PC-3 (cell line): ENCODE measurements around the gene PTPRN2. TPM values are rescaled to one million over a fixed set of nuclear protein-coding genes. Genes with fewer than 3 reads are reported as not detected.

Experiments used
- ATAC-seq: fragments of 200-7000 bp; cut with Tn5 transposase; 2 replicates; pipeline ENCODE4 v1.9.1; 2020; ENCODE audit warnings: mild to moderate bottlenecking, moderate library complexity
- BruUV-seq: library from RNA; stranded (reverse); fragments of 400-500 nt; replicated peaks from 2 replicates; lab custom pipeline; 2021; lab: Mats Ljungman, UMichigan
- CTCF ChIA-PET: fragments of 300-600 bp; sonication (Branson Sonifier 250); formaldehyde crosslinking; loops from one replicate; lab custom pipeline; 2022; ENCODE audit warnings: antibody characterized with exemption; lab: Charles Lee
- POLR2A ChIA-PET: fragments of 300-600 bp; sonication (Branson Sonifier 250); formaldehyde crosslinking; loops from one replicate; lab custom pipeline; 2022; ENCODE audit warnings: antibody characterized with exemption; ENCODE audit not compliant: unreplicated experiment; lab: Charles Lee
- DNase-seq: peaks from one replicate; pipeline ENCODE4 v3.0.0-alpha.2; 2015
- H2AFZ ChIP-seq: fragments of 300-600 bp; sonication (generic); 2 replicates; pipeline ENCODE4 v1.6.0; 2016; ENCODE audit warnings: antibody characterized with exemption, low read length
- H3F3A ChIP-seq: fragments of 300-600 bp; sonication (generic); one replicate; pipeline ENCODE4 v1.6.0; 2017; ENCODE audit warnings: antibody characterized with exemption, low read length, control low read depth, mild to moderate bottlenecking; ENCODE audit not compliant: unreplicated experiment
- H3K27ac ChIP-seq: fragments of 300-600 bp; sonication (generic); 2 replicates; pipeline ENCODE4 v1.5.1; 2016; ENCODE audit warnings: mild to moderate bottlenecking, low read length
- H3K27me3 ChIP-seq: fragments of 300-600 bp; sonication (generic); 2 replicates; pipeline ENCODE4 v1.6.1; 2016; ENCODE audit warnings: low read length, mixed read lengths
- H3K36me3 ChIP-seq: fragments of 300-600 bp; sonication (generic); 2 replicates; pipeline ENCODE4 v1.6.1; 2016; ENCODE audit warnings: low read depth, mixed run types, low read length, mixed read lengths
- H3K4me1 ChIP-seq: fragments of 300-600 bp; sonication (generic); 2 replicates; pipeline ENCODE4 v1.5.1; 2016; ENCODE audit warnings: low read length; ENCODE audit not compliant: insufficient read depth
- H3K4me2 ChIP-seq: fragments of 300-600 bp; sonication (generic); 2 replicates; pipeline ENCODE4 v1.6.0; 2016; ENCODE audit warnings: low read length
- H3K4me3 ChIP-seq: fragments of 300-600 bp; sonication (generic); 2 replicates; pipeline ENCODE4 v1.5.1; 2016; ENCODE audit warnings: mild to moderate bottlenecking, low read length, mixed read lengths
- H3K79me2 ChIP-seq: fragments of 300-600 bp; sonication (generic); 2 replicates; pipeline ENCODE4 v1.6.1; 2017; ENCODE audit warnings: low read length, mixed read lengths
- H3K9ac ChIP-seq: fragments of 300-600 bp; sonication (generic); 2 replicates; pipeline ENCODE4 v1.6.0; 2016; ENCODE audit warnings: mild to moderate bottlenecking, low read length
- H3K9me2 ChIP-seq: fragments of 300-600 bp; sonication (generic); replicated peaks from 2 replicates; pipeline ENCODE4 v1.6.1; 2016; ENCODE audit warnings: mixed run types, low read length, mixed read lengths
- H3K9me3 ChIP-seq: fragments of 300-600 bp; sonication (generic); 2 replicates; pipeline ENCODE4 v1.6.1; 2016; ENCODE audit warnings: low read length, mixed read lengths
- H4K20me1 ChIP-seq: fragments of 300-600 bp; sonication (generic); 2 replicates; pipeline ENCODE4 v1.6.1; 2016; ENCODE audit warnings: low read length, mixed read lengths
- EZH2 ChIP-seq: fragments of 300-600 bp; sonication (generic); IDR thresholded peaks from one replicate; pipeline ENCODE4 v1.6.1; 2017; ENCODE audit warnings: antibody characterized with exemption, mild to moderate bottlenecking, low read length; ENCODE audit not compliant: unreplicated experiment
- EZH2phosphoT487 ChIP-seq: fragments of 300-600 bp; sonication (generic); IDR thresholded peaks from 2 replicates; pipeline ENCODE4 v1.6.1; 2018; ENCODE audit warnings: mild to moderate bottlenecking, antibody characterized with exemption, low read length, borderline replicate concordance
- intact Hi-C: fragments of 100-400 bp; cut with micrococcal nuclease; formaldehyde crosslinking; loops from 2 replicates; pipeline ENCODE4 v1.9.0; 2023
- total RNA-seq: library from RNA; depleted of rRNA; stranded (reverse); fragments of >200 nt; gene quantifications from 2 replicates; pipeline ENCODE4 v1.2.3, GENCODE V29; 2014
- TF ChIP-seq, protein P1 (sequence below): fragments of 300-600 bp; sonication (generic); conservative IDR thresholded peaks from 2 replicates; pipeline ENCODE4 v1.5.1; 2017; ENCODE audit warnings: antibody characterized with exemption, low read depth, mild to moderate bottlenecking, low read length

PTPRN2 gene
- total RNA-seq, 1 experiment from 2014 or later = 3.2 TPM

DNA sequence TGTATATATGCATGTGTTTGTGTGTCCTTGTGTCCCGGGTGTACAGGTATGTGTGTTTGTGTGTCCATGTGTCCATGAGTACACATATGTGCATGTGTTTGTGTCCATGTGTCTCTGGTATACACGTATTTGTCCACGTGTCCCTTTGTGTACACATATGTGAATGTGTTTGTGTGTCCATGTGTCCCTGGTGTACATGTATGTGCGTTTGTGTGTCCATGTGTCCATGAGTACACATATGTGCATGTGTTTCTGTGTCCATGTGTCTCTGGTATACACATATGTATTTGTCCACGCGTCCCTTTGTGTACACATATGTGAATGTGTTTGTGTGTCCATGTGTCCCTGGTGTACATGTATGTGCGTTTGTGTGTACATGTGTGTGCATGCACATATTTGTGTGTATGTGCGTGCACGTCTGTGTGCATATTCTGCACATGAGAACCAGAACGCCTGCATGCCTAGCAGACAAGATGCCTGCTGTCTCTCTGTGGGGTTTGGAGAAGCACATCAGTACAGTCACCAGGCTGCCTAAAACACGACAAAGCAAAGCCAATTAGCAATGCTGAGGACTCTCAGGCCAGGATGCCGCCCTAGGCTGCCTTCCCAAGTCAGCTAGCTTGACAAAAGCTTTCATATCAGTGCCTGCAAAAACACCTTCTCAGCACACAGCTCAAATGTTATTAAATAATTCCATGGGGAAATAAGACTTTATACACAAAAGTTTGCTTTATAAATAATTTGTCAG, 327.8 kb downstream of the PTPRN2 start:
- no peaks in the 10 kb centered on the region for H3K9me2 ChIP-seq
- H3K9ac ChIP-seq = no peak overlapping the region
- H3K4me3 ChIP-seq = no peak overlapping the region
- intact Hi-C loops = no loop called here
- no peaks in the 10 kb centered on the region for H3K36me3 ChIP-seq
- DNase-seq = no peak
- POLR2A ChIA-PET = no interaction called here
- no peaks in the 10 kb centered on the region for H4K20me1 ChIP-seq
- H3K79me2 ChIP-seq = no peaks in the 10 kb centered on the region
- H3F3A ChIP-seq = no peaks in the 10 kb centered on the region
- no peak overlapping the region for H3K27ac ChIP-seq
- no peak for ATAC-seq
- TF ChIP-seq EZH2phosphoT487 (no peak), EZH2 (no peak)
- TF ChIP-seq, protein P1, sequence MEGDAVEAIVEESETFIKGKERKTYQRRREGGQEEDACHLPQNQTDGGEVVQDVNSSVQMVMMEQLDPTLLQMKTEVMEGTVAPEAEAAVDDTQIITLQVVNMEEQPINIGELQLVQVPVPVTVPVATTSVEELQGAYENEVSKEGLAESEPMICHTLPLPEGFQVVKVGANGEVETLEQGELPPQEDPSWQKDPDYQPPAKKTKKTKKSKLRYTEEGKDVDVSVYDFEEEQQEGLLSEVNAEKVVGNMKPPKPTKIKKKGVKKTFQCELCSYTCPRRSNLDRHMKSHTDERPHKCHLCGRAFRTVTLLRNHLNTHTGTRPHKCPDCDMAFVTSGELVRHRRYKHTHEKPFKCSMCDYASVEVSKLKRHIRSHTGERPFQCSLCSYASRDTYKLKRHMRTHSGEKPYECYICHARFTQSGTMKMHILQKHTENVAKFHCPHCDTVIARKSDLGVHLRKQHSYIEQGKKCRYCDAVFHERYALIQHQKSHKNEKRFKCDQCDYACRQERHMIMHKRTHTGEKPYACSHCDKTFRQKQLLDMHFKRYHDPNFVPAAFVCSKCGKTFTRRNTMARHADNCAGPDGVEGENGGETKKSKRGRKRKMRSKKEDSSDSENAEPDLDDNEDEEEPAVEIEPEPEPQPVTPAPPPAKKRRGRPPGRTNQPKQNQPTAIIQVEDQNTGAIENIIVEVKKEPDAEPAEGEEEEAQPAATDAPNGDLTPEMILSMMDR = no peak
- no peaks in the 10 kb centered on the region for H3K27me3 ChIP-seq
- no peaks in the 10 kb centered on the region for H3K9me3 ChIP-seq
- H3K4me2 ChIP-seq = no peak overlapping the region
- CTCF ChIA-PET = no interaction called here
- no peak overlapping the region for H2AFZ ChIP-seq
- BruUV-seq = no TSS peak
- no peaks in the 10 kb centered on the region for H3K4me1 ChIP-seq

DNA sequence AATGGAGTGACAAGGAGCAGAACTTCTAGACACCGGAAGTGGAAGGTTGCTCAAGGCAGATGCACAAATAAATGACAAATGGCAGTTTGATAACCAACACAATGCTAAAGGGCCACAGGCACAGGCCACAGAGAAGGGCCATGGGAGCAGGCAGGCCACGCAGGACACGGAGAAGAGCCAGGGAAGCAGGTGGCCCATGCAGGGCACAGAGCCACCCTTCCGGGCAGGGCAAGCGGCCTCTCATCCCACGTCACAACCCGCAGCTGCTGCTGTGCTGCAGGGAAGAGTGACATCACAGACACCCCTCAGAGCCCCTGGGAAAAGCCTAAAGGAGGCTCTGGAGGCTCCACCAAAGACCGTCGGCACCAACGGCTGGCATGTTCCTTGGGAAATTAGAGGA, 328.5 kb downstream of the PTPRN2 start:
- Histone ChIP-seq H3K9me2 (no peaks in the 10 kb centered on the region), H3K9me3 (no peaks in the 10 kb centered on the region), H3K36me3 (no peaks in the 10 kb centered on the region), H3K4me3 (no peak overlapping the region), H3K79me2 (no peaks in the 10 kb centered on the region), H3K9ac (no peak overlapping the region), H3K27me3 (no peaks in the 10 kb centered on the region), H2AFZ (no peak overlapping the region), H3F3A (no peaks in the 10 kb centered on the region), H3K27ac (no peak overlapping the region), H4K20me1 (no peaks in the 10 kb centered on the region), H3K4me1 (no peaks in the 10 kb centered on the region), H3K4me2 (no peak overlapping the region)
- CTCF ChIA-PET = no interaction called here
- TF ChIP-seq EZH2 = no peak
- TF ChIP-seq EZH2phosphoT487 = no peak
- TF ChIP-seq, protein P1 = no peak
- no TSS peak for BruUV-seq
- ATAC-seq (no peak), DNase-seq (no peak)
- POLR2A ChIA-PET = no interaction called here
- intact Hi-C loops = no loop called here

DNA sequence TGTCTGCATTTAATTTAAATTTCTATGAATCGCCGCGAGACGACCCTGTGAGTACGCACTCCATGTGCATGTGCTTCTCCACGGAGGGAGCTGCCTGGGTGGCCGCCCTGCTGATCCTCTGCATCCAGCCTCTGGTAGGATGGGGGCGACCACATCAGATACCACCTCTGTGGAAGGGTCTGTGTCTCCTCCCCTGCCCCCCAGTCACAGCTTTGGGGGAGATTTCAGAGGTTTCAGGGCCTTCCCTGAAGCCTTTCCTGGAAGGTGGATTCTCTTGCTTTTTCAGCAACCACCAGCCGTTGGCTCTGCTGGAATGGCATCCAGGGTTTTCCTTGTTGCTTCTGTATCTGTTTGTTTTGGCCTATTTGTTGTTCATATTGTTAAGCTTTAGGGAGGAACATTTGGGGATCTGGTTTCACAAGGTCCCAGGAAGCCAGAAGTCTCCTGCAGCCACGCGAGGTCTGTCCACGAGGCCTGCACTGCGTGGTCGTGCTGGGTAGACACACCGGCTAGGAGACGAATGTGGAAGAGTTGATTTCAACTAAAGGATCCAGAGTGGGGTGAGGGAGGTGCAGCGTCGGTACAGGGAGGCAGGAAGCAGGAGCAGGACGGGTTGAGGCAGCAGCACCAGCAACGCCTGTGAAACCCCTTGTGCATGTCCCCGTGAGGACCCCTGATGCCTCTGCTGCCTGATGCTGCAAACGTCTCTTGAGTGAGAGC, 329.1 kb downstream of the PTPRN2 start:
- H3K36me3 ChIP-seq = no peaks in the 10 kb centered on the region
- ATAC-seq = no peak
- no peaks in the 10 kb centered on the region for H4K20me1 ChIP-seq
- no peak for TF ChIP-seq EZH2
- H3K9me3 ChIP-seq = no peaks in the 10 kb centered on the region
- H2AFZ ChIP-seq = no peak overlapping the region
- no peak overlapping the region for H3K4me3 ChIP-seq
- H3K79me2 ChIP-seq = no peaks in the 10 kb centered on the region
- H3K27me3 ChIP-seq = peaks cover under 1% of the 10 kb centered on the region; the same call in 1 of the 2 replicates
- POLR2A ChIA-PET = no interaction called here
- DNase-seq = no peak
- CTCF ChIA-PET = no interaction called here
- intact Hi-C loops = no loop called here
- no peaks in the 10 kb centered on the region for H3K9me2 ChIP-seq
- no peak overlapping the region for H3K27ac ChIP-seq
- no TSS peak for BruUV-seq
- no peak overlapping the region for H3K9ac ChIP-seq
- H3K4me2 ChIP-seq = no peak overlapping the region
- no peaks in the 10 kb centered on the region for H3K4me1 ChIP-seq
- H3F3A ChIP-seq = no peaks in the 10 kb centered on the region
